Adrenal gland (tissue), 12 donors: ENCODE results near the gene BMAL1. TPM values are rescaled to one million over a fixed set of nuclear protein-coding genes. Genes with fewer than 3 reads are reported as not detected.
A peak's percentile ranks its signal among the peaks of the same experiment; 100 is the strongest.

Experiments used
- DNase-seq, 7 donors: peaks; one replicate each; pipeline ENCODE4 v3.0.0-alpha.2; 2019 to 2020
- H3K27ac ChIP-seq, 5 donors: fragments of 200-600 bp; sonication (generic) in 4 of 5; 1 replicate in 3 of 5; 2 replicates in 2 of 5; pipeline versions ENCODE4 v1.5.1 to v1.8.0; 2016 to 2020; ENCODE audit warnings: mild to moderate bottlenecking in 1 of 5
- H3K27me3 ChIP-seq: fragments of 200-600 bp; 2 replicates; pipeline ENCODE4 v1.8.0; 2021
- H3K36me3 ChIP-seq, 2 donors: fragments of 200-600 bp; replicated peaks in 1 of 2; 1 replicate in 1 of 2; 2 replicates in 1 of 2; pipeline versions ENCODE4 v1.5.1 to v1.8.0; 2018 to 2022
- H3K4me1 ChIP-seq, 2 donors: fragments of 200-600 bp; replicated peaks in 1 of 2; 1 replicate in 1 of 2; 2 replicates in 1 of 2; pipeline versions ENCODE4 v1.5.1 to v1.8.0; 2018 to 2021
- H3K4me3 ChIP-seq, 4 donors: fragments of 200-600 bp; sonication (generic) in 3 of 4; one replicate each; pipeline ENCODE4 v1.5.1; 2016 to 2018
- H3K9me3 ChIP-seq, 3 donors: fragments of 200-600 bp; sonication (generic) in 1 of 3; replicated peaks in 1 of 3; 1 replicate in 2 of 3; 2 replicates in 1 of 3; pipeline versions ENCODE4 v1.5.1 to v1.8.0; 2016 to 2021
- CTCF ChIP-seq, 6 experiments: fragments of 450-650 bp in 4 of 6; fragments of 200-600 bp in 2 of 6; sonication (generic) in 1 of 6; IDR thresholded peaks; 1 replicate in 5 of 6; 2 replicates in 1 of 6; pipeline versions ENCODE4 v1.5.1 to v1.8.0; 2016 to 2021; ENCODE audit warnings: antibody characterized with exemption in 6 of 6, mild to moderate bottlenecking in 2 of 6, moderate library complexity in 1 of 6
- POLR2A ChIP-seq, 2 donors: fragments of 450-650 bp; IDR thresholded peaks; one replicate each; pipeline ENCODE4 v1.6.1; 2017; ENCODE audit warnings: antibody characterized with exemption in 2 of 2, mild to moderate bottlenecking in 2 of 2, moderate library complexity in 1 of 2
- WGBS, 4 donors: extraction: QIAGEN DNeasy Blood & Tissue Kit in 2 of 4; methylation state at CpG; one replicate each; pipeline versions ENCODE4 v1.1.5 to v1.1.7; 2013 to 2017; 5-methylcytosine and 5-hydroxymethylcytosine counted together
- intact Hi-C, 2 donors: fragments of 100-400 bp; cut with DNase I; formaldehyde crosslinking; loops; one replicate each; pipeline versions ENCODE4 v1.14.1 to v1.15.0; 2022 to 2023
- polyA plus RNA-seq, 3 donors: library from polyadenylated mRNA; stranded (reverse); fragments of 200-250 nt in 2 of 3; fragments of 350-450 nt in 1 of 3; fragmentation: Illumina TruSeq in 1 of 3; extraction: RNeasy Lipid Tissue Mini Kit (QIAGEN cat#74804) in 1 of 3; gene quantifications; one replicate each; pipeline ENCODE4 v1.2.3, GENCODE V29; 2013 to 2014
- total RNA-seq, 9 donors: library from RNA; depleted of rRNA in 4 of 9; stranded (reverse); fragments of >200 nt in 4 of 9; fragments of 120-200 nt in 1 of 9; fragmentation: NEBNext Ultra II Directional in 1 of 9; extraction: Animal tissue kit (Norgen Biotek cat#: 25700) in 1 of 9; gene quantifications; one replicate each; pipeline versions ENCODE4 v1.1.0 to v1.2.4, GENCODE V29; 2013 to 2023
- donor health status: healthy with polysubstance abuse.
- donor health status: Bipolar disorder and iron deficiency.
- donor health status: DM: yes; HTN: yes; CAD: no.
- donor health status: DM: no; HTN: no; CAD: no.
- donor health status: DM: no; HTN: no; CAD: no.
- donor health status: DM: yes; HTN: yes; CAD: no.

The BMAL1 gene
- total and polyA plus RNA-seq, 12 donors = 13.9 to 80.3 (median 34.3) TPM

- H3K27me3 ChIP-seq = no peaks in the 10 kb centered on the region
- H3K36me3 ChIP-seq = no peaks in the 10 kb centered on the region
- 7 to 20% (median 15%) methylated on average over 2 of the region's 2 CpGs for WGBS, 4 donors
- peaks cover 15 to 50% of the 10 kb centered on the region in 2 donors for H3K4me1 ChIP-seq
- intact Hi-C loops = no loop called here
- no peak for TF ChIP-seq POLR2A (IDR thresholded peaks at IDR 0.05)
- TF ChIP-seq CTCF (IDR thresholded peaks at IDR 0.05) = no peak
- H3K4me3 ChIP-seq = peak overlapping the region in 1 of 4 donors; percentile 16
- no peaks in the 10 kb centered on the region for H3K9me3 ChIP-seq
- DNase-seq = no peak
- H3K27ac ChIP-seq = peak overlapping the region in 1 of 5 donors; percentile 17
Measured at GRCh38 chr11:13318498-13319295, 41.1 kb downstream of the BMAL1 start.

DNA sequence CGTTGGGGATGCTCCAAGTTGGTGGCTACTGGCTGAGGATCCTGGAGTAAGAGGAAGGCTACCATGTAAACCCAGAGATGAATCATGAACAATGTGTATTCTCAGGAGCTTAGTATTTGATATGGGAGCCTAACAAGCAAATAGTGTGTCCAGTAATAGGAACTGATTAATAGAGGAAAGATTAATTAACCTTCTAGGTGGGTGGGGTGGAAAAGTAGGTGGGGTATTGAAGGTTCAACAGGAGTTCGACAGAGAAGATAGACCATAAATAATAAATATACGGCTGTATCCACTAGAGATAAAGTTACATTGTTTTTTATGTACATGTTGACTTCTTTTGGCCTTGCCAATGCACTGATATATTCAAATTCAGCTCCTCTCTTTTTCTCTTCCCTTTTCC lies 43.1 kb downstream of the BMAL1 start:
- Histone ChIP-seq H3K4me3 (no peak overlapping the region), H3K9me3 (no peaks in the 10 kb centered on the region), H3K27me3 (no peaks in the 10 kb centered on the region), H3K27ac (no peak overlapping the region), H3K4me1 (peaks cover 15 to 37% of the 10 kb centered on the region in 2 donors), H3K36me3 (no peaks in the 10 kb centered on the region)
- no peak for TF ChIP-seq CTCF (IDR thresholded peaks at IDR 0.05)
- no peak for TF ChIP-seq POLR2A (IDR thresholded peaks at IDR 0.05)
- no peak for DNase-seq
- WGBS, 4 donors = 66 to 83% (median 76%) methylated on average over 3 of the region's 3 CpGs
- intact Hi-C loops = loop anchor here in 1 of 2 donors (5.0 kb wide), 1 partner anchor 38 kb away; no protein-coding TSS in a partner anchor

DNA sequence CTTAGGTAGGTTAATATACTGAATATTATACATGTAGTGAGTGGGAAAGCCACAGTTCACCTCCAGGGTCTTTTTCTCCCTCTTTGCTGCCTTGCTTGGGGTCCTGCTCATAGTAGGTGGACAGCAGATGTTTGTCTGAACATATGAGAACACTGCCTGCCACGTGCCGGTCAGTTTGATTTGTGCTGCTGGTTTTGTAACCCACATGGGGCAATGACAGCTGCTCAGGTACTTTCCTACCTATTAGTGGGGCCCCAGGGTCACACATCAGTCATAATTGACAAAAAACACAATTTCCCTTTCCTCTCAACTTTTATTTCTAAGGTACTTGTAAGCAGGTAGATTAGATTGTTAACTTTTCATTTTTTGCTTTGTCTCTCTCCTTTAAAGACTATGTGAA lies 43.8 kb downstream of the BMAL1 start:
- Histone ChIP-seq H3K9me3 (no peaks in the 10 kb centered on the region), H3K27me3 (no peaks in the 10 kb centered on the region), H3K4me3 (no peak overlapping the region), H3K36me3 (no peaks in the 10 kb centered on the region), H3K4me1 (peaks cover 10 to 30% of the 10 kb centered on the region in 2 donors), H3K27ac (no peak overlapping the region)
- TF ChIP-seq CTCF (IDR thresholded peaks at IDR 0.05) = no peak
- TF ChIP-seq POLR2A (IDR thresholded peaks at IDR 0.05) = no peak
- 83 to 100% (median 91%) methylated on average over 2 of the region's 2 CpGs for WGBS, 4 donors
- intact Hi-C loops = loop anchor here in 1 of 2 donors (5.0 kb wide), 1 partner anchor 39 kb away; no protein-coding TSS in a partner anchor
- DNase-seq = no peak

- DNase-seq = no peak
- WGBS, 4 donors = 92 to 97% (median 94%) methylated on average over 8 of the region's 8 CpGs
- TF ChIP-seq CTCF (IDR thresholded peaks at IDR 0.05) (no peak), POLR2A (IDR thresholded peaks at IDR 0.05) (no peak)
- Histone ChIP-seq H3K9me3 (no peaks in the 10 kb centered on the region), H3K4me1 (peaks cover 3 to 4% of the 10 kb centered on the region in 2 donors), H3K4me3 (no peak overlapping the region), H3K27me3 (no peaks in the 10 kb centered on the region), H3K27ac (no peak overlapping the region), H3K36me3 (no peaks in the 10 kb centered on the region)
- intact Hi-C loops = loop anchor here in 1 of 2 donors (5.0 kb wide), 1 partner anchor 42 kb away; no protein-coding TSS in a partner anchor
Measured at GRCh38 chr11:13324141-13324540, 46.6 kb downstream of the BMAL1 start.
